Glomerular visceral epithelial cell (primary cell): ENCODE measurements around the gene COMMD4.

Experiments
- DNase-seq: peaks from one replicate; pipeline ENCODE4 v3.0.0-alpha.2; 2016; ENCODE audit errors: extremely low spot score

The COMMD4 gene

DNA sequence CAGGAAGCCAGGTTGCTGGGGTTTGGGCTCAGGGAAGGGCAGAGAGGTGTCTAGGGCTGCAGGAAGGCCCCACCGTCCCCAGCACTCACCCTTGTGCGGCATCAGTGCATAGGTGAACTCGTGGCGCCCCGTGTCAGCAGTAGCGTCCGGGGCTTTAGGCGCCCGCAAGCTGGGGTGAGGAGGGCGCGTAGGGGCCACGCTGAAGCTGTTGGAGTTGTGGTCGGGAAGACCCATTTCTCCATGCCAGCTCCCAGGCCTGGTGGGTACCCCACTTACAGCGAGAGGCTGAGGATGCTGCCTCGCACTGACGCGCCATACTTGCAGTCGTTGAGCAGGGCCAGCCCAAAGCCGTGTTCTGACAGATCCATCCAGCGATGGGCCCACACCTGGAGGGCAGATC is 20.7 kb downstream of the COMMD4 start:
- DNase-seq = no peak

- no peak for DNase-seq
Observed at GRCh38 chr15:75357976-75358673, 22.3 kb downstream of the COMMD4 start.

- no peak for DNase-seq
Observed at GRCh38 chr15:75358771-75359536, 23.1 kb downstream of the COMMD4 start.

DNA sequence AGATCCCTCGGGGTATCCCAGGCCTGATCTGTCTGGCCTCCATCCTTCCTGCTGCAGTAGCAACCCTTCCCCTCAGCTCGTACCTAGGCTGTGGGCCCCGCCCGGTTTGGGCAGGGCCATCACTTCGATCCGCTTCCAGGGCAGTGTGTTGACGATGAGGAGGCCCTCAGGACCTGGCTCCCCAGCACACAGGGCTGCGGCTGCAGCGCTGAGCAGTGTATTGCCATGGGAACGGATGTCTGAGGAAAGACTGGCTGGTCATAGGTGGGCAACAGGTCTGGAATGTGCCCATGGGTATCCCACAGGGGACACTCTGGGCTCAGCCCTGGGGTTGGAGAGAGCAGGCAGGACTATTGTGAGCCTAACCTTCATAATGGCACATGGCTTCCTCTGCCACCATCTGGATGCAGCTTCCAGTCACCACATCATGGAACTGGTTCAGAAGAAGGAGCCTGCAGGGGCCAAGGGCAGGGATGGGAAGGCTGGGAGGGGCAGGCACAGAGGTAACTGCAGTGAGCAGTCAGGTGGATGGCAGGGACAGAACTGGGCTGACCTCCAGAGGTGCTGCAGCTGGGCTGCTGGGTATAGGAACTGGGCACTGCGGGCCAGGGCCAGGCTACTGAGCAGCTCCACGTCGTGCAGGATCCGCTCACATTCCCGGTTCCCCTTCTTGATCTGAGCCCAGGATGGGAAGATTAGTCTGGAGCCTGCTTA is 23.8 kb downstream of the COMMD4 start:
- DNase-seq = no peak

DNA sequence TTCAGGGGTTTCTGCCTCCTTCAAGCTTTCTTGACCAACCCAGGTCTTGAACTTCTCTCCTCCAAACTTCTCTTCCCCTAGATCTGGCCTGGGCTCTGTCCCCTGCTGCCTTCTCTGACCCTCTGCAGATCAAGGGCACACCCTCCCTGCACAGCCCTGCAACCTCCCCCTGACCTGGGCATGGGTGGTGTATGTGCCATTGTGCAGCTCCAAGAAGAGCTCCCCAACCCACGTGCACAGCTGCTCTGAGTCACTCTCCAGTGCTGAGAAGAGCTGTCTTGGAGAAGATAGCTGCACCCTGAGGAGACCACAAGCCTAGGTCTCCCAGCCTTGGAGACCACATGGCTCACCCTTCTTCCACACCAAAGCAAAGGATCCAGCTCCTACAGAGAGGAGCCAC is 24.5 kb downstream of the COMMD4 start:
- no peak for DNase-seq

- no peak for DNase-seq
Observed at GRCh38 chr15:75360856-75361255, 25.0 kb downstream of the COMMD4 start.

DNA sequence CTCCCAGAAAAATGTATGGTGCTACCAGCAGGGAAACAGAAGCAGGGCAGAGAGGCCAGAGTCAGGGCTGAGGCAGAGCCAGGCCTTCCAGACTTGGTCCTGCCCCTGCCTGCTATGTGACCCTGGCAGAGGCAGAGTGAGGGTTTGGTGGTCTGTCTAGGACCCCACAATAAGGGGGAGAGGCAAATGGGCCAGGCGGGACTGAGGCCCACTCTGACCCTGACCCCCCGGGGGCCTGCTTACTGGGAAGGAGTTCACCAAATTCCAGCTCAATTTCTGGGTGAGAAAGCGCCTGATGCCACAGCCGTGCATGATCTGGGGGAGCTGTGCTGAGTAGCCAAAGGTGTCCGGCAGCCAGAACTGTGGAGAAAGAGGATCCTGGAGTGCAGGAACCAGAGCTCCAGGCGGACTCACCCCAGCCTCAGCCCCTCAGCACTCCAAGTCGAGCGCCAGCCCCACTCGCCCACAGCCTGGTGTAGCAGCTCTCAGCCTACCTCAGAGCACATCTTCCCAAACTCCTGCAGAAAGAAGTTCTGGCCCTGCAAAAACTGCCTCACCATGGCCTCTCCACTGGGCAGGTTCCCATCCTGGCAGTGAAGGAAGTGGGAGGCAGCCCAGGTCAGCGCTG is 25.6 kb downstream of the COMMD4 start:
- DNase-seq = no peak

GRCh38 chr15:75361989-75362641 is 26.3 kb downstream of the COMMD4 start:
- no peak for DNase-seq

DNA sequence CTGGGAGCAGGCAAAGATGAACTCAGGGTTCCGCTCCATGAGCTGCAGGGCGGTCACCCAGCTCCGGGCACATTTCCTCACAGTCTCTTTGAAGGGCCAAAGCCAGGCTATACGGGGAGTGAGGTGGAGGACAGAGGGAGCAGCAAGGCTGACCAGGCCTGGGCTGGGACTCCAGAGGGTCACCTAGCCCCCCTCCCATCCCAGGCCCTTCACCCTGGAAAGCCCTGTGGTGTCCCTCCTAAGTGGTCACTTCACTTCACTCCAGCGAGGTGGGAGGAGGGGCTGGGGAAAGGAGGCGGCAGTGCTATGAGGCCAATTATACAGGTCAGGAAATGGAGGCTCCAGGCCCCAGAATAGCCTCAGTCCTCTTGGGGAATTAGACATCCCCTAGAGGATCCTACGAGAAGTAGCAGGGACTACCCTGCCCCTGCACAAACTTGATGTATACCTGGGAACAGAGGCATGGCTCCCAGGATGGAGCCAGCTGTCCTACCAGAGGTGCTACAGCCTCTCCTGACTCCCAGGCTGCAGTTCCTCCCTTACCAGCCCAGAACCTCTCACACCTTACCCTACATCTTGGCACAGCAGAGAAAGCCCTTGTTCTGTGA is 26.9 kb downstream of the COMMD4 start:
- no peak for DNase-seq

GRCh38 chr15:75363786-75364185 is 27.9 kb downstream of the COMMD4 start:
- no peak for DNase-seq

DNA sequence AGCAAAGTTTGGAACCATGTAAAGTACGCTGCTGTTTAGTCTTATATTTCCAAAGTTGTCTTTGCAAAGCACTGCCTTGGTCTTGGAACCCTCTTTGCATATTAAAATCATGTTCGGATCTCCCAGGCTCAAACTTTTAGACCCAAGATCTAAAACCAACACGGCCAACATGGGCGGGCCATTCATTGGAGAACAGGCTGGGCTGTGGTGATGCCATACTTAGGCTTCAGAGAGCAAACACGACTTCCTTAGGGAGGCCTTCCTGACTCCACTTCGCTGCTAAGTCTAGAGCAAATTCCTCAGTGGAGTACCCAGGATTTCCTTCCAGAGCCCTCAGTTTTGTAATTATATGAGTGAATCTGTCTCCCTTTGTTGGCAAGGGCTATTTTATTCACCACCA is 29.0 kb downstream of the COMMD4 start:
- DNase-seq = no peak

DNA sequence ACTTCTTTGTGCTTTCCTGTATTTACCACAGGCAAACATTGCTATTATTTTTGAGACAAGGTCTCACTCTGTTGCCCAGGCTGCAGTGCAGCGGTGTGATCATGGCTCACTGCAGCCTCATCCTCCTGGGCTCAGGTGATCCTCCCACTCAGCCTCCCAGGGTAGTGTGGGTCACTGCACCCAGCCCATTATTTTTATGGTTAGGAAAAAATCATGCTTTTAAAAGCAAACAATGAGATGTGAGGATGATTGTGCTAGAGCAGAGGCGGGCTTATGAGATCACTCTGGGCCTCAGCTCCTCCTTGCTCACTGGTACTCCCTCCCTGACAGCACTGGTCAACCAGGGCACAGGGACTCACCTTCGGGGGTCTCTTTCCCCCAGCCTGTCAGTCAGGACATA is 30.3 kb downstream of the COMMD4 start:
- no peak for DNase-seq

- DNase-seq = no peak
Observed at GRCh38 chr15:75367006-75367405, 31.1 kb downstream of the COMMD4 start.

DNA sequence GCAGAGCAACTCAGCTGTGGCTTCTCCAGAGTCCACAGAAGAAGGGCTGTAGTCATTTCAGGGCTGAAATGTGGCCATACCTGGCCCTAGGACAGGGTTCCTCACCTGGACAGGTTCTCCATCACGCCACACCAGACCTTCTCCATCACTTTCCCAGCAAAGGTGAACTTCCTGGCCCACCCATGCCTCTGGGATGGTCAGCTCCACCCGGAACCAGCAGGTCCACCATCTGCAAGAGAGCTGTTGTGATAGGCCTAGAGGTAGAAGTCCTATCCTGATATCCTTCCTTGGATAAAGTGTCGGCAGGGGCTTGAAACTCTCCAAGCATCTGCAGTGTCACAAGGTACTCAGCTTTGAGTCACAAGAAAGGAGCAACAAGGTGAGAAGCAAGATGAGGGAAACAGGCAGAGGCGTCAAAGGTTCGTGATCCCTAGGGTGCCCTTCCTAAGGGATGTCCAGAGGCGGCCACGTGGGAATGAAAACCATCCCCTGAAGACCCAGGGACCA is 31.6 kb downstream of the COMMD4 start:
- DNase-seq = no peak

DNA sequence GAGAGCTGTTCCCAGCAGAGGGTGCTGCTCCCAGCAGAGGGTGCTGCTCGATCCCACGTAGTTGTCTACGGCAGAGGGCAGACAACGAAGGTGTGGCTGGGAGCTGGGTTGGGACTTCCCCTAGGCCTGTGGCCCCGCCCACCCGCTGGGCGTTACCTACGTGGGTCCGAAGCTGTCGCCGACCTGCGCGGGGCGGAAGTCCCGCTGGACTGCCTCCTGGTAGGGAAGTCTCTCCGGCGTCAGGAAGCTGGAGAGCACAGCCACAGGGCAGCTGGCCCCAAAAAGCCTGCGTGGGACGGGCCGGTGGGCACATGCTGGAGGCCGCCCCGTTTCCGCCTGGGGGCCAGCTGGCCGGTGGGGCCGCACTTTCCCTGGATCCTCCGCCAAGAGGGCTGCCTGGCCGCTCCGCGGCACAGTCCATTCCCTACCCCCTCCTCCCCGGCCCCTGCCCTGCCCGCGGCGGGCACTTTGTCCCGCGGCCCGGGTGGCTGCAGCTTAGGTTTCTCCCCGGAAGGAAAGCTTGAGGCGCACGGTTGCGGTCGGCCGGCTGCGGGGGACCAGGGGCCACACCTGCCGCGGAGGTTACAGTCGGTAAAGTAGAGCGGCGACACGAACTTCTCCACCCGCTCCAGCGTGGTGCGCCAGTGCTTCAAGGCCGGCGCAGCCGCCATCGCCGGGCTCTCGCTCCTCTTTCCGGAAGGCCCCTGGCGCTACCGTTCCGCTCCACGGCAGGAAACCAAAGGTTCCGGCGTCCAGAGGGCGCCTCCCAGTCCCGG is 32.2 kb downstream of the COMMD4 start, which contains the start of gene MAN2C1:
Gene MAN2C1 (minus strand): TSS at position 695 of the 776 bp plus-strand sequence. CDS start 24 bp downstream, at position 671.
- peak; percentile 99 for DNase-seq

DNA sequence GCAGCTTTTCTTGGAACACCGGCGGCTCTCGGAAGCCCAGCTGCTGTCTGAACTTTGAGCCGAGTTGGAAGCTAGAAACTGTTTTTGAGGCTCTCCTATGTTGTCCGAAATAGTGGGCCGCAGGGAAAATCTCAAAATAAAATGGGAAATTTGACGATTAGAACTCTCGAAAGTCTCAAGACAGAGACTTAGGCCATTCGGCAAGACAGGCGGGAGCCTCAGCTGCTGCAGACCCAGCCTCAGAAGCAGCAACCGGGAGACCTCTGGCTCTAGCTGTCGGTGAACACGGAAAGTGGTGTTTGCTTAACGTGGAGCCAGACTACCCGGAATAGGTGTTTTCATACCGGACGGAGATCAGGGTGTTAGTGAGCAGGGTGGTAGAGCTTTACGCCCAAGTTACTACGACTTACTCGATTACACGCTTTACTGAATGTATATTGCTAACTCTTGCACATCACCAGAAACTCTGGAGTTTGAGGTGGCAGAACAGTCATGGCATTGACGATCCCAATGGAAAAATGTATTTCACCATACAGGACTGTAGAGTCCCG is 32.9 kb downstream of the COMMD4 start:
- no peak for DNase-seq

DNA sequence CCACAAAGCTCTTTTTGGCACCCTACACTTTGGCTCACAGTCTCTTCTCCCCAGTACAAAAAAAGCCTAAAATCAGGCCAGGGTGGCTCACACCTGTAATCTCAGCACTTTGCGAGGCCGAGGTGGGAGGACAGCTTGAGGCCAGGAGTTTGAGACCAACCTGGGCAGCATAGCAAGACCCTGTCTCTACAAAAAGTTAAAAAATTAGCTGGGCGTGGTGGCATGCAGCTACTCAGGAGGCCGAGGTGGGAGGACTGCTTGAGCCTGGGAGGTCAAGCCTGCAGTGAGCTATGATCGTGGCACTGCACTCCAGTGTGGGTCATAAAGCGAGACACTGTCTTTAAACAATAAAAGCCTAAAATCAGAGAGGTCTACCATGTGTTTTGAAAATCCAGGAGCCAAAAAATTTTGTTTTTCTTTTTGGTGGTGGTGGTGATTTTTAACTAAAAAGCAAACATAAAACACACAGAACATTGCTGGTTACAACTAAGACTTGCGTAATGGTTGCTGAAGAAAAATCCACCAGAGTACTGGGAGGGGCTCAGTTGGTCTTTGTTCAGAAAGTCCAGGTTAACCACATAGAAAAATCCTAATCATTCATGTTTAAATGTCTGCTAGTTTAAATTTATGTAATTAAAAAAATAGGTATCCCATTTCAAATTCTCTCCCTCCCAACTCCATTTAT is 34.2 kb downstream of the COMMD4 start:
- DNase-seq = no peak

DNA sequence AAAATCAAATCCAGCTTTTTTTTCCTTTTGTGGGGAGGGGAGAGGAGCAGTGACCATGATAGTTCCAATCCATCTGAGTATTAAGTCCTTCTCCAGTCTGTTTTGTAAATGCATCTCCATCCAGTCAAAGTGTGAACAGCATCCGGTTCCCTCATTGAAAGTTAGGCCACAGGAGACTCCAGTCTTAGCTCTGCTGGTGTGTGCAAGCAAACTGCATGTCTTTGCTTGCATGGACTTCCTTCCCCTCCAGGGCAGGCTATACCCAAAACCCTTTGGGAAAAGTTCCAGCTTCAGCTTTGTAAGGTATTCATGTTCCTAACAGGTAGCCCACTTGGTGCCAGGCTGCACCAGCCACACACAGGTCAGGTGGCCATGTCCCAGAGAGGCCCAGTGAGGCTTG is 35.6 kb downstream of the COMMD4 start:
- DNase-seq = no peak
